Bronchial epithelial cell (primary cell): Measurements from ENCODE around the gene RTP5. TPM values are rescaled to one million over a fixed set of nuclear protein-coding genes. Genes with fewer than 3 reads are reported as not detected.

ENCODE experiments used
- DNase-seq: peaks from one replicate; pipeline ENCODE4 v3.0.0-alpha.2; 2010; ENCODE audit warnings: low read depth
- FAIRE-seq: peaks from 2 replicates; lab custom pipeline; 2011; peaks lifted over from hg19 to GRCh38; lab: Jason Lieb, UNC
- H3K27me3 ChIP-seq: 2 replicates; pipeline ENCODE4 v1.5.1; 2011; ENCODE audit warnings: low read length; ENCODE audit not compliant: control insufficient read depth, insufficient read depth
- H3K36me3 ChIP-seq: 2 replicates; pipeline ENCODE4 v1.5.1; 2011; ENCODE audit warnings: low read length; ENCODE audit not compliant: control insufficient read depth, insufficient read depth
- H3K4me3 ChIP-seq: 2 replicates; pipeline ENCODE4 v1.5.1; 2011; ENCODE audit warnings: mild to moderate bottlenecking, low read depth, low read length, control low read depth
- total RNA-seq: library from RNA; depleted of rRNA; stranded (reverse); fragments of >200 nt; gene quantifications from 2 replicates; pipeline ENCODE4 v1.2.1, GENCODE V29; 2014
- TF ChIP-seq, protein P1 (sequence below): IDR thresholded peaks from 2 replicates; pipeline ENCODE4 v1.5.1; 2011; ENCODE audit warnings: mild to moderate bottlenecking, moderate library complexity, low read length, control low read depth, inconsistent platforms; ENCODE audit not compliant: insufficient read depth, severe bottlenecking

The RTP5 gene
- total RNA-seq, 1 donor from 2014 or later = not detected

DNA sequence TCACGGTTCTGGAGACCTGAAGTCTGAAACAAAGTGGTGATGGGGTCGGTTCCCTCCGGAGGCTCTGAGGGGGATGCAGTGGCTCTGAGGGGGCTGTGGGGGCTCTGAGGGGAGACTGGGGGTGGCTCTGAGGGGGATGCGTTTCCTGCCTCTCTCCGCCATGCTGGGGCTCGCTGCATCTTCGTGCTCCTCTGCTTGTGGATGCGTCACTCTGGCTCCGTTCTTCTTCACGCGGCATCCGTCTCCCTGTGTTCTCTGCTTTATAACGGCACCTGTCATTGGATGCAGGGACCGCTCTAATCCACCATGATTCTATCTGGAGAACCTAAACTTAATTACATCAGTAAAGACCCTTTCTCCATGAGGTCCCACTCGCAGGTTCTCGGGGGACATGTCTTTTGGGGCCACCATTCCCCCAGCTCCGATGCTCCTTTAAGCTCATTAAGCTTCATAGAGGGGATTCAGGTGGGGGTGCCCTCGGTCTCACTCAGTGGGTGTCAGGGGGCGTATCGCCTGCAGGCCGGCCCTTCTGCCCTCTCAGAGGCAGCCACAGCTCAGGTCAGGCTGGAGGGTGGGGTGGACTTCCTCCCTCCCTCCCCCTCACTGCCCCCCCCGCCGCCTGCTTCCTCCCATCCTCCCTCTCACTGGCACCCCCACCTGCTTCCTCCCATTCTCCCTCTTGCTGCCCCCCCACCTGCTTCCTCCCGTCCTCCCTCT lies 18.4 kb downstream of the RTP5 start:
- FAIRE-seq (no peak), DNase-seq (no peak)
- TF ChIP-seq, protein P1, sequence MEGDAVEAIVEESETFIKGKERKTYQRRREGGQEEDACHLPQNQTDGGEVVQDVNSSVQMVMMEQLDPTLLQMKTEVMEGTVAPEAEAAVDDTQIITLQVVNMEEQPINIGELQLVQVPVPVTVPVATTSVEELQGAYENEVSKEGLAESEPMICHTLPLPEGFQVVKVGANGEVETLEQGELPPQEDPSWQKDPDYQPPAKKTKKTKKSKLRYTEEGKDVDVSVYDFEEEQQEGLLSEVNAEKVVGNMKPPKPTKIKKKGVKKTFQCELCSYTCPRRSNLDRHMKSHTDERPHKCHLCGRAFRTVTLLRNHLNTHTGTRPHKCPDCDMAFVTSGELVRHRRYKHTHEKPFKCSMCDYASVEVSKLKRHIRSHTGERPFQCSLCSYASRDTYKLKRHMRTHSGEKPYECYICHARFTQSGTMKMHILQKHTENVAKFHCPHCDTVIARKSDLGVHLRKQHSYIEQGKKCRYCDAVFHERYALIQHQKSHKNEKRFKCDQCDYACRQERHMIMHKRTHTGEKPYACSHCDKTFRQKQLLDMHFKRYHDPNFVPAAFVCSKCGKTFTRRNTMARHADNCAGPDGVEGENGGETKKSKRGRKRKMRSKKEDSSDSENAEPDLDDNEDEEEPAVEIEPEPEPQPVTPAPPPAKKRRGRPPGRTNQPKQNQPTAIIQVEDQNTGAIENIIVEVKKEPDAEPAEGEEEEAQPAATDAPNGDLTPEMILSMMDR = no peak
- Histone ChIP-seq H3K4me3 (no peak overlapping the region), H3K27me3 (no peaks in the 10 kb centered on the region), H3K36me3 (no peaks in the 10 kb centered on the region)

DNA sequence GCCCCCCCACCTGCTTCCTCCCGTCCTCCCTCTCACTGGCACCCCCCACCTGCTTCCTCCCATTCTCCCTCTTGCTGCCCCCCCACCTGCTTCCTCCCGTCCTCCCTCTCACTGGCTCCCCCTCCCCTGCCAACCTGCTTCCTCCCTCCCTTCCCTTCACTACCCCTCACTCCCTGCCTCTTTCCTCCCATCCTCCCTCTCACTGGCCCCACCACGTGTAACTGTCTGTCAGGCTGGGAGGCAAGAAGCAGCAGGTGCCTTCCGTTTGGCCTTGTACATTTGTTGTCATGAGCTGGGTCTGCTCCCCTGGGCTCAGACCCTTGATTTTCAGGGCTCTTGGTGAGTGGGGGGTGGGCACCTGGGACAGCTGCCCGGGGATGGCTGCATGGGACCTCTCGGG lies 19.1 kb downstream of the RTP5 start:
- Histone ChIP-seq H3K27me3 (no peaks in the 10 kb centered on the region), H3K4me3 (no peak overlapping the region), H3K36me3 (no peaks in the 10 kb centered on the region)
- FAIRE-seq (no peak), DNase-seq (no peak)
- TF ChIP-seq, protein P1 = no peak

DNA sequence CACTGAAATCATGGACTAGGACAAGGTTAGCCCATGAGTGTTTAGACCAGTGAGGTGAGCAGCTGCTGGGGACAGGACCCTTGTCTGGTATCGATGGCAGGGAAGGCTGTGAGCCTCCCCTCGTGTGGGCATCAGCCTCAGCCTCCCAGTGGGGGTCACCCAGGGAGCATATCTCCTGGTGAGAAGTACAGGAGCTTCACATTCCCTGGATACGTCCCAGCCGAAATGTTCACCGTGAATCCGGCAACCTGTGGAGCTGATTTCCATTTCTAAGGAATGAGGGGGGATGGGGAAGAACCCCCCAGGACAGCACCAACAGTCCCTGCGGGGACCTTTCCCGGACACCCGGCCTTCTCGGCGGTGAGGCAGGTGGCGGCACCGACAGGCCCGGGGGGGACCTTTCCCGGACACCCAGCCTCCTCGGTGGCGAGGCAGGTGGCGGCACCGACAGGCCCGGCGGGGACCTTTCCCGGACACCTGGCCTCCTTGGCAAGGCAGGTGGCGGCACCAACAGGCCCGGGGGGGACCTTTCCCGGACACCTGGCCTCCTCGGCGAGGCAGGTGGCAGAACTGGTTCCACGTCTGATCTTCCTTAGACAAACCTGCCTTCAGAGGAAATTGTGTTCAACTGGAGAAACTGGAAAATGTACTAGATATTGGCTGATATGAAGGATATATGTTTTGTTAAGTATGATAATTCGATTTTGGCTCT lies 21.2 kb downstream of the RTP5 start:
- no peak for DNase-seq
- FAIRE-seq = no peak
- no peak overlapping the region for H3K4me3 ChIP-seq
- TF ChIP-seq, protein P1 = no peak
- no peaks in the 10 kb centered on the region for H3K27me3 ChIP-seq
- H3K36me3 ChIP-seq = no peaks in the 10 kb centered on the region

GRCh38 chr2:241891315-241891987 lies 21.9 kb downstream of the RTP5 start:
- TF ChIP-seq, protein P1 = no peak
- no peaks in the 10 kb centered on the region for H3K36me3 ChIP-seq
- H3K4me3 ChIP-seq = no peak overlapping the region
- FAIRE-seq (no peak), DNase-seq (no peak)
- H3K27me3 ChIP-seq = no peaks in the 10 kb centered on the region

GRCh38 chr2:241891988-241892298 lies 22.4 kb downstream of the RTP5 start:
- Histone ChIP-seq H3K27me3 (no peaks in the 10 kb centered on the region), H3K4me3 (no peak overlapping the region), H3K36me3 (no peaks in the 10 kb centered on the region)
- FAIRE-seq (no peak), DNase-seq (no peak)
- TF ChIP-seq, protein P1 = no peak
